Fibroblast of peridontal ligament (primary cell): ENCODE data around the gene FKBP3.
"Not testable (repeated sequence)": the region's sequence is repeated elsewhere in the genome, so short reads cannot be mapped to it uniquely, and the experiment has no call there.

Experiments
- DNase-seq: peaks from one replicate; pipeline ENCODE4 v3.0.0-alpha.2; 2010; ENCODE audit errors: extremely low read depth

FKBP3 gene

GRCh38 chr14:45134051-45134958 is at the start of gene FKBP3:
Gene FKBP3, minus strand, starts transcription at chr14:45134481. Its CDS starts 25 bp downstream, at chr14:45134456.
- DNase-seq, result peak; percentile 99

- DNase-seq, result no peak
Measured at GRCh38 chr14:45181806-45182205, 47.5 kb upstream of the FKBP3 start.

- no peak for DNase-seq
Measured at GRCh38 chr14:45181329-45181728, 47.0 kb upstream of the FKBP3 start.

GRCh38 chr14:45177076-45177475 is 42.8 kb upstream of the FKBP3 start:
- peak; percentile 87 for DNase-seq

GRCh38 chr14:45169906-45170305 is 35.6 kb upstream of the FKBP3 start:
- DNase-seq, result no peak

GRCh38 chr14:45156067-45156466 is 21.8 kb upstream of the FKBP3 start:
- DNase-seq, result peak; percentile 19

- no peak for DNase-seq
Measured at GRCh38 chr14:45150386-45150890, 16.2 kb upstream of the FKBP3 start.

- no peak for DNase-seq
Measured at GRCh38 chr14:45149602-45150001, 15.3 kb upstream of the FKBP3 start.

- DNase-seq, result no peak
Measured at GRCh38 chr14:45145214-45145613, 10.9 kb upstream of the FKBP3 start.

- DNase-seq, result no peak
Measured at GRCh38 chr14:45144658-45145057, 10.4 kb upstream of the FKBP3 start.

GRCh38 chr14:45142083-45142482 is 7.8 kb upstream of the FKBP3 start:
- DNase-seq, result not testable (repeated sequence)

- no peak for DNase-seq
Measured at GRCh38 chr14:45140661-45141187, 6.4 kb upstream of the FKBP3 start.

GRCh38 chr14:45136399-45136798 is 2.1 kb upstream of the FKBP3 start:
- no peak for DNase-seq

- peak; percentile 99 for DNase-seq
Measured at GRCh38 chr14:45135659-45136395, 1.5 kb upstream of the FKBP3 start, which contains the start of gene FANCM. Gene FANCM, plus strand, starts transcription at chr14:45135930. Its CDS starts 102 bp downstream, at chr14:45136032.

- DNase-seq, result no peak
Measured at GRCh38 chr14:45135156-45135555, 875 bp upstream of the FKBP3 start.

- peak; percentile 14 for DNase-seq
Measured at GRCh38 chr14:45133683-45134050, 614 bp downstream of the FKBP3 start.

GRCh38 chr14:45128963-45129629 is 5.2 kb downstream of the FKBP3 start:
- no peak for DNase-seq

- no peak for DNase-seq
Measured at GRCh38 chr14:45125754-45126153, 8.5 kb downstream of the FKBP3 start.

GRCh38 chr14:45123271-45123670 is 11.0 kb downstream of the FKBP3 start:
- DNase-seq, result no peak

- DNase-seq, result no peak
Measured at GRCh38 chr14:45120096-45120495, 14.2 kb downstream of the FKBP3 start.

GRCh38 chr14:45118594-45118993 is 15.7 kb downstream of the FKBP3 start:
- no peak for DNase-seq

- no peak for DNase-seq
Measured at GRCh38 chr14:45114327-45114726, 20.0 kb downstream of the FKBP3 start.
